Endodermal cell (in vitro differentiated cells): Measurements from ENCODE around the gene NOB1. TPM values are rescaled to one million over a fixed set of nuclear protein-coding genes. Genes with fewer than 3 reads are reported as not detected.

Experiments
- DNase-seq: peaks from one replicate; pipeline ENCODE4 v3.0.0-alpha.2; 2017
- H3K27ac ChIP-seq: 2 replicates; pipeline ENCODE4 v1.5.1; 2013; ENCODE audit warnings: mild to moderate bottlenecking, low read depth, low read length, moderate library complexity
- H3K27me3 ChIP-seq: 2 replicates; pipeline ENCODE4 v1.6.1; 2013; ENCODE audit warnings: mild to moderate bottlenecking, low read length, moderate library complexity; ENCODE audit not compliant: insufficient read depth, control insufficient read depth, poor library complexity, severe bottlenecking
- H3K36me3 ChIP-seq: 2 replicates; pipeline ENCODE4 v1.7.0; 2013; ENCODE audit warnings: mild to moderate bottlenecking, low read length, moderate library complexity; ENCODE audit not compliant: control insufficient read depth, insufficient read depth
- H3K4me1 ChIP-seq: one replicate; pipeline ENCODE4 v1.7.0; 2013; ENCODE audit warnings: low read length; ENCODE audit not compliant: control insufficient read depth, insufficient read depth
- H3K4me3 ChIP-seq: 2 replicates; pipeline ENCODE4 v1.5.1; 2013; ENCODE audit warnings: mild to moderate bottlenecking, low read length, moderate library complexity
- H3K9ac ChIP-seq: 2 replicates; pipeline ENCODE4 v1.6.1; 2013; ENCODE audit warnings: mild to moderate bottlenecking, low read length, moderate library complexity; ENCODE audit not compliant: poor library complexity, severe bottlenecking; ENCODE audit errors: extremely low read depth
- H3K9me3 ChIP-seq: 2 replicates; pipeline ENCODE4 v1.6.1; 2013; ENCODE audit warnings: mild to moderate bottlenecking, low read length, moderate library complexity; ENCODE audit not compliant: control insufficient read depth
- H3K27ac Mint-ChIP-seq: 2 replicates; pipeline ENCODE4 v1.8.0; 2020; ENCODE audit warnings: mixed read lengths
- H3K27me3 Mint-ChIP-seq: 2 replicates; pipeline ENCODE4 v1.8.0; 2021; ENCODE audit warnings: mild to moderate bottlenecking, mixed read lengths; ENCODE audit not compliant: insufficient read depth
- H3K36me3 Mint-ChIP-seq: 2 replicates; pipeline ENCODE4 v1.8.0; 2020; ENCODE audit warnings: low read depth, mixed read lengths
- H3K4me1 Mint-ChIP-seq: 2 replicates; pipeline ENCODE4 v1.8.0; 2020; ENCODE audit warnings: mixed read lengths
- H3K4me3 Mint-ChIP-seq: 2 replicates; pipeline ENCODE4 v1.8.0; 2020; ENCODE audit warnings: mild to moderate bottlenecking, moderate library complexity, mixed read lengths
- H3K9me3 Mint-ChIP-seq: 2 replicates; pipeline ENCODE4 v1.8.0; 2020; ENCODE audit warnings: mild to moderate bottlenecking, mixed read lengths
- WGBS, 2 experiments: methylation state at CpG; one replicate each; pipeline versions ENCODE4 v1.1.5 to v1.1.7; 2013; ENCODE audit warnings: missing lambda C conversion rate in 2 of 2, mixed read lengths in 1 of 2; ENCODE audit not compliant: insufficient coverage in 1 of 2, insufficient read length in 1 of 2; 5-methylcytosine and 5-hydroxymethylcytosine counted together
- total RNA-seq, 2 donors: library from RNA; stranded (reverse); fragmentation: NEBNext Ultra II Directional in 1 of 2; extraction: Animal tissue kit (Norgen Biotek cat#: 25700) in 1 of 2; gene quantifications; 2 replicates in 1 of 2; 3 replicates in 1 of 2; pipeline ENCODE4 v1.2.1, GENCODE V29; 2021
- TF ChIP-seq, protein P1 (sequence below): fragments of 200-600 bp; sonication (generic); conservative IDR thresholded peaks from 2 replicates; pipeline ENCODE4 v1.5.0; 2021; ENCODE audit warnings: antibody characterized with exemption, mild to moderate bottlenecking

NOB1 gene
- total RNA-seq, 2 donors from 2014 or later = 53.1 to 53.4 TPM

DNA sequence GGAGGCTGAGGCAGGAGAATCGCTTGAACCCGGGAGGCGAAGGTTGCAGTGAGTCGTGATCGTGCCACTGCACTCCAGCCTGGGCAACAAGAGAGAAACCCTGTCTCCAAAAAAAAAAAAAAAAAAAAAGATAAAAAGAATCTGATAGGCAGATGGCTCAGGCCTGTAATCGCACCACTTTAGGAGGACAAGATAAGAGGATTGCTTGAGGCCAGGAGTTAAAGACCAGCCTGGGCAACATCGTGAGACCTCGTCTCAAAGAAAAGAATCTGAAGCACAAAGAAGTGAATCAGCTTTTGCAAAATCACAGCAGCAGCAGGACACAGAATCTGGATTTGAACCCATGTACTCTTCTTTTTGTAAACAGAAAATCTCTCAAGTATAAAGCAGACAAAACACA lies 7.6 kb downstream of the NOB1 start:
- Mint-ChIP-seq H3K9me3 (no peaks in the 10 kb centered on the region), H3K27me3 (no peaks in the 10 kb centered on the region), H3K36me3 (peaks cover 86% of the 10 kb centered on the region), H3K4me3 (no peak overlapping the region), H3K27ac (peak overlapping the region; percentile 38), H3K4me1 (peaks cover 5% of the 10 kb centered on the region)
- WGBS, 2 experiments = 80 to 83% methylated on average over 3 to 8 of the region's 8 CpGs
- H3K4me3 ChIP-seq = peak overlapping the region; percentile 10
- peaks cover 90% of the 10 kb centered on the region for H3K36me3 ChIP-seq
- no peaks in the 10 kb centered on the region for H3K27me3 ChIP-seq
- TF ChIP-seq, protein P1, sequence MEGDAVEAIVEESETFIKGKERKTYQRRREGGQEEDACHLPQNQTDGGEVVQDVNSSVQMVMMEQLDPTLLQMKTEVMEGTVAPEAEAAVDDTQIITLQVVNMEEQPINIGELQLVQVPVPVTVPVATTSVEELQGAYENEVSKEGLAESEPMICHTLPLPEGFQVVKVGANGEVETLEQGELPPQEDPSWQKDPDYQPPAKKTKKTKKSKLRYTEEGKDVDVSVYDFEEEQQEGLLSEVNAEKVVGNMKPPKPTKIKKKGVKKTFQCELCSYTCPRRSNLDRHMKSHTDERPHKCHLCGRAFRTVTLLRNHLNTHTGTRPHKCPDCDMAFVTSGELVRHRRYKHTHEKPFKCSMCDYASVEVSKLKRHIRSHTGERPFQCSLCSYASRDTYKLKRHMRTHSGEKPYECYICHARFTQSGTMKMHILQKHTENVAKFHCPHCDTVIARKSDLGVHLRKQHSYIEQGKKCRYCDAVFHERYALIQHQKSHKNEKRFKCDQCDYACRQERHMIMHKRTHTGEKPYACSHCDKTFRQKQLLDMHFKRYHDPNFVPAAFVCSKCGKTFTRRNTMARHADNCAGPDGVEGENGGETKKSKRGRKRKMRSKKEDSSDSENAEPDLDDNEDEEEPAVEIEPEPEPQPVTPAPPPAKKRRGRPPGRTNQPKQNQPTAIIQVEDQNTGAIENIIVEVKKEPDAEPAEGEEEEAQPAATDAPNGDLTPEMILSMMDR = no peak
- H3K27ac ChIP-seq = no peak overlapping the region
- H3K9ac ChIP-seq = no peak overlapping the region
- H3K4me1 ChIP-seq = no peaks in the 10 kb centered on the region
- DNase-seq = no peak
- no peaks in the 10 kb centered on the region for H3K9me3 ChIP-seq

DNA sequence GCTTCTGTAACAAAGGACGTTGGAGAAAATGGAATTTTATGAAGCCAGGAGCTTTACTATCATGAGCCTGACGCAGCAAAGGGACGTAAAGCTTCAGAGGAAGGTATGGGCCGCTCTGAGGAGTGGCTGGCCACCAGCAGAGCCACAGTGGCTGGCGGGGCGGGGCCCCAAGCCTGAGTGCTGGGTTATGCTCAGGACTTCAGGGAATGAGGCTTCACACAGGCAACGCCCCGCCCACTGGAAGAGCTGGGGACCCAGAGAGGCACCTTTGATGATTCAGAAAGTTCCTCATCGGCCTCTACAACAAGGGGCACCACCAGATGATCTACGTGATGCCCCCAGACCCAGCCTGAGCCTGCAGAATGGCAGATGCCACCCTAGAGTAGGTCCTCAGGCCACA lies 8.8 kb downstream of the NOB1 start:
- peaks cover 5% of the 10 kb centered on the region for H3K4me1 Mint-ChIP-seq
- H3K9me3 ChIP-seq = no peaks in the 10 kb centered on the region
- 90 to 94% methylated on average over 10 of the region's 10 CpGs for WGBS, 2 experiments
- peaks cover 91% of the 10 kb centered on the region for H3K36me3 ChIP-seq
- no peaks in the 10 kb centered on the region for H3K27me3 ChIP-seq
- H3K9me3 Mint-ChIP-seq = no peaks in the 10 kb centered on the region
- no peak overlapping the region for H3K4me3 ChIP-seq
- no peak overlapping the region for H3K9ac ChIP-seq
- no peaks in the 10 kb centered on the region for H3K27me3 Mint-ChIP-seq
- no peaks in the 10 kb centered on the region for H3K4me1 ChIP-seq
- H3K4me3 Mint-ChIP-seq = no peak overlapping the region
- peaks cover 86% of the 10 kb centered on the region for H3K36me3 Mint-ChIP-seq
- no peak overlapping the region for H3K27ac Mint-ChIP-seq
- DNase-seq = no peak
- H3K27ac ChIP-seq = no peak overlapping the region
- TF ChIP-seq, protein P1 = no peak

DNA sequence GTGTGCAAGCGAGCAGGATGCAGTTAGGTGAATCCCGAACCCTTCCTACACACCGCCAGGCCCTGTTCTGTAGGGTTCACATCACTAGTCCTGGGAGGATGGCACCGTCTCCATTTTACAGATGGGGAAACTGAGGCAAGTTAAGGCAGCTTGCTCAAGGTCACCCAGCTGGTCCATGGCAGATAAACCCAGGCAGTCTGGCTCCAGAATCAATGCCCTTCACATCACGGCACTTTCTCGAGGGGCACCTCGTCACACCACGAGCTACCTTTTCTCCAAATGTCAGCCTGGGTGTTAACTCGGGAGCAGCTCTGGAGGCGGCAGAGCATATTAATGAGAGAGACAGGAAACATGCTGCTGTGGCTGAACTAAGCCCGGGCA lies 9.5 kb downstream of the NOB1 start:
- TF ChIP-seq, protein P1 = no peak
- H3K4me1 Mint-ChIP-seq = peaks cover 5% of the 10 kb centered on the region
- Histone ChIP-seq H3K27me3 (no peaks in the 10 kb centered on the region), H3K4me1 (no peaks in the 10 kb centered on the region), H3K36me3 (peaks cover 89% of the 10 kb centered on the region), H3K9ac (no peak overlapping the region), H3K27ac (no peak overlapping the region), H3K4me3 (no peak overlapping the region), H3K9me3 (no peaks in the 10 kb centered on the region)
- DNase-seq = no peak
- 93 to 97% methylated on average over 8 to 11 of the region's 11 CpGs for WGBS, 2 experiments
- H3K36me3 Mint-ChIP-seq = peaks cover 84% of the 10 kb centered on the region
- H3K4me3 Mint-ChIP-seq = no peak overlapping the region
- H3K27me3 Mint-ChIP-seq = no peaks in the 10 kb centered on the region
- no peak overlapping the region for H3K27ac Mint-ChIP-seq
- no peaks in the 10 kb centered on the region for H3K9me3 Mint-ChIP-seq
